Tibial artery (tissue), 4 donors: ENCODE measurements around the gene HHIP.

Experiments
- DNase-seq, 2 donors: peaks; one replicate each; pipeline ENCODE4 v3.0.0-alpha.2; 2019
- H3K27ac ChIP-seq, 2 donors: fragments of 200-600 bp; sonication (generic) in 1 of 2; 1 replicate in 1 of 2; 2 replicates in 1 of 2; pipeline ENCODE4 v1.5.1; 2018 to 2019; ENCODE audit warnings: mild to moderate bottlenecking in 1 of 2
- H3K27me3 ChIP-seq, 2 donors: fragments of 200-600 bp; sonication (generic) in 1 of 2; one replicate each; pipeline versions ENCODE4 v1.5.1 to v1.6.0; 2016 to 2019
- H3K36me3 ChIP-seq, 3 donors: fragments of 200-600 bp; sonication (generic) in 2 of 3; one replicate each; pipeline ENCODE4 v1.5.1; 2016 to 2019; ENCODE audit warnings: mild to moderate bottlenecking in 2 of 3
- H3K4me1 ChIP-seq, 4 donors: fragments of 200-600 bp; sonication (generic) in 2 of 4; 1 replicate in 3 of 4; 2 replicates in 1 of 4; pipeline ENCODE4 v1.5.1; 2016 to 2019
- H3K4me3 ChIP-seq, 2 donors: fragments of 200-600 bp; sonication (generic) in 1 of 2; 1 replicate in 1 of 2; 2 replicates in 1 of 2; pipeline ENCODE4 v1.5.1; 2018 to 2019; ENCODE audit warnings: mild to moderate bottlenecking in 2 of 2
- H3K9me3 ChIP-seq, 3 donors: fragments of 200-600 bp; sonication (generic) in 1 of 3; one replicate each; pipeline ENCODE4 v1.5.1; 2016 to 2019
- CTCF ChIP-seq, 2 experiments: fragments of 200-600 bp in 1 of 2; fragments of 450-650 bp in 1 of 2; IDR thresholded peaks; one replicate each; pipeline ENCODE4 v1.5.1; 2017 to 2019; ENCODE audit warnings: antibody characterized with exemption in 2 of 2, mild to moderate bottlenecking in 1 of 2, moderate library complexity in 1 of 2
- intact Hi-C: fragments of 100-400 bp; cut with DNase I; formaldehyde crosslinking; loops from one replicate; pipeline ENCODE4 v1.15.0; 2023; ENCODE audit warnings: low total_unique reads

Gene HHIP

DNA sequence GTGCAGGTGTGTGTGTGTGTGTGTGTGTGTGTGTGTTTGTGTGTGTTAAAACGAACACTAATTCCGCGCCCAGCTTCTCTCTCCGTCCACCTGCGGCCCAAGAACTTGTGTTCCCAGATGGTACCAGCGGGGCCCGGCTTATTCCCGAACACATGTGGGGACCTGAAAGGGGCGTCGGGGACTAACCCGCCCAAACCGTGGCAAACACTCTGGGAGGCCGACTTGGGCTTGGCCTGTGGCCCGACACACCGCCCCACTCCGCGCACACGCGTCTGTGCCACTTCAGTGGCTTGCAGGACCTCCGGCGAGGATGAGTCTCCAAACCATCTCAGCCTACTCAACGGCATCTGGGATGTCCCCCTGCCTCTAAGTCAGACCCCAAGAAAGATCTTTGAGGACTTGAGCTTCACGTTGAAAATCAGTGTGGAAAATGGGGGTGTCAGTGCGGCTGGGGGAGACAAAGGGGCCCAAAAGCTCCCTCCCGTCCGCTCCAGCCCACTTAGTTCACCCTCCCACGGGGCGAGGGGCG, 790 bp upstream of the HHIP start:
- peak in 1 of 2 donors; percentile 65 for DNase-seq
- Histone ChIP-seq H3K4me1 (peaks cover 0 to 25% (median 13%) of the 10 kb centered on the region in 4 donors), H3K27me3 (peaks cover 0 to 13% of the 10 kb centered on the region in 2 donors), H3K27ac (no peak overlapping the region), H3K9me3 (no peaks in the 10 kb centered on the region), H3K4me3 (peak overlapping the region; percentile 55 to 66), H3K36me3 (no peaks in the 10 kb centered on the region)
- no peak for TF ChIP-seq CTCF (IDR thresholded peaks at IDR 0.05)
- intact Hi-C loops = no loop called here

DNA sequence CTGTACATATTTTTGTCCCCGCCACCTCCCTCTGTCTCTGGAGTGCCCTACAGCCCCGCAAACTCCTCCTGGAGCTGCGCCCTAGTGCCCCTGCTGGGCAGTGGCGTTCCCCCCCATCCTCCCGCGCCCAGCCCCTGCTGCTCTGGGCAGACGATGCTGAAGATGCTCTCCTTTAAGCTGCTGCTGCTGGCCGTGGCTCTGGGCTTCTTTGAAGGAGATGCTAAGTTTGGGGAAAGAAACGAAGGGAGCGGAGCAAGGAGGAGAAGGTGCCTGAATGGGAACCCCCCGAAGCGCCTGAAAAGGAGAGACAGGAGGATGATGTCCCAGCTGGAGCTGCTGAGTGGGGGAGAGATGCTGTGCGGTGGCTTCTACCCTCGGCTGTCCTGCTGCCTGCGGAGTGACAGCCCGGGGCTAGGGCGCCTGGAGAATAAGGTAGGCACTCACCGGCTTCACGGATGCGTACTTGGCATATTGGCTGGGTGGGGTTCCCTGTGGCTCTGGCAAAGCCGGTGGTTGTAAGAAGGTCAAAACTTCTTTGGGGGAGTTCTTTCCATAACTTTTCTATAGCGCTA, 653 bp downstream of the HHIP start:
- Histone ChIP-seq H3K4me3 (peak overlapping the region; percentile 55 to 66), H3K36me3 (no peaks in the 10 kb centered on the region), H3K9me3 (no peaks in the 10 kb centered on the region), H3K4me1 (peaks cover 0 to 25% (median 13%) of the 10 kb centered on the region in 4 donors), H3K27me3 (peaks cover 0 to 15% of the 10 kb centered on the region in 2 donors), H3K27ac (no peak overlapping the region)
- intact Hi-C loops = no loop called here
- no peak for TF ChIP-seq CTCF (IDR thresholded peaks at IDR 0.05)
- no peak for DNase-seq

- TF ChIP-seq CTCF (IDR thresholded peaks at IDR 0.05) = no peak
- H3K4me1 ChIP-seq = peaks cover 0 to 25% (median 13%) of the 10 kb centered on the region in 4 donors
- no peak for DNase-seq
- H3K27me3 ChIP-seq = peaks cover 0 to 15% of the 10 kb centered on the region in 2 donors
- no peak overlapping the region for H3K27ac ChIP-seq
- H3K36me3 ChIP-seq = no peaks in the 10 kb centered on the region
- H3K9me3 ChIP-seq = no peaks in the 10 kb centered on the region
- H3K4me3 ChIP-seq = peak overlapping the region; percentile 55 to 66
- intact Hi-C loops = no loop called here
These were observed 1.2 kb downstream of the HHIP start for GRCh38 chr4:144647095-144647561.

GRCh38 chr4:144647590-144647989, 1.6 kb downstream of the HHIP start:
- Histone ChIP-seq H3K27me3 (peaks cover 0 to 15% of the 10 kb centered on the region in 2 donors), H3K27ac (no peak overlapping the region), H3K36me3 (no peaks in the 10 kb centered on the region), H3K9me3 (no peaks in the 10 kb centered on the region), H3K4me3 (no peak overlapping the region), H3K4me1 (peaks cover 0 to 25% (median 13%) of the 10 kb centered on the region in 4 donors)
- DNase-seq = no peak
- intact Hi-C loops = no loop called here
- TF ChIP-seq CTCF (IDR thresholded peaks at IDR 0.05) = no peak

- H3K4me1 ChIP-seq = peaks cover 0 to 25% (median 13%) of the 10 kb centered on the region in 4 donors
- H3K36me3 ChIP-seq = no peaks in the 10 kb centered on the region
- H3K27ac ChIP-seq = no peak overlapping the region
- no peak for DNase-seq
- H3K27me3 ChIP-seq = peaks cover 0 to 15% of the 10 kb centered on the region in 2 donors
- no peaks in the 10 kb centered on the region for H3K9me3 ChIP-seq
- intact Hi-C loops = no loop called here
- no peak for TF ChIP-seq CTCF (IDR thresholded peaks at IDR 0.05)
- no peak overlapping the region for H3K4me3 ChIP-seq
These were observed 2.1 kb downstream of the HHIP start for GRCh38 chr4:144648042-144648441.
